Smooth muscle cell (in vitro differentiated cells): ENCODE measurements around the gene SNED1. TPM values are rescaled to one million over a fixed set of nuclear protein-coding genes. Genes with fewer than 3 reads are reported as not detected.

Source experiments
- DNase-seq: peaks from one replicate; lab custom pipeline; 2025; ENCODE audit not compliant: unreplicated experiment; lab: John Stamatoyannopoulos, UW
- H2AFZ ChIP-seq: fragments of 200-600 bp; sonication (generic); 2 replicates; pipeline ENCODE4 v1.6.0; 2016; ENCODE audit warnings: antibody characterized with exemption, low read depth, mild to moderate bottlenecking
- H3F3A ChIP-seq: fragments of 200-600 bp; sonication (generic); 2 replicates; pipeline ENCODE4 v1.6.0; 2017; ENCODE audit warnings: antibody characterized with exemption, low read depth
- H3K27ac ChIP-seq: fragments of 200-600 bp; sonication (generic); 2 replicates; pipeline ENCODE4 v1.5.1; 2016; ENCODE audit warnings: low read depth, mild to moderate bottlenecking
- H3K27me3 ChIP-seq: fragments of 200-600 bp; sonication (generic); 2 replicates; pipeline ENCODE4 v1.6.1; 2016; ENCODE audit warnings: low read depth, mild to moderate bottlenecking
- H3K36me3 ChIP-seq: fragments of 200-600 bp; sonication (generic); 2 replicates; pipeline ENCODE4 v1.5.1; 2016; ENCODE audit warnings: low read depth
- H3K4me1 ChIP-seq: fragments of 200-600 bp; sonication (generic); 2 replicates; pipeline ENCODE4 v1.5.1; 2016; ENCODE audit warnings: low read depth
- H3K4me2 ChIP-seq: fragments of 200-600 bp; sonication (generic); 2 replicates; pipeline ENCODE4 v1.6.0; 2016; ENCODE audit warnings: mild to moderate bottlenecking
- H3K4me3 ChIP-seq: fragments of 200-600 bp; sonication (generic); 2 replicates; pipeline ENCODE4 v1.5.1; 2016; ENCODE audit warnings: mild to moderate bottlenecking
- H3K79me2 ChIP-seq: fragments of 200-600 bp; sonication (generic); 2 replicates; pipeline ENCODE4 v1.6.0; 2016; ENCODE audit warnings: low read depth, mild to moderate bottlenecking
- H3K9ac ChIP-seq: fragments of 200-600 bp; sonication (generic); 2 replicates; pipeline ENCODE4 v1.6.0; 2016; ENCODE audit warnings: low read depth
- H3K9me3 ChIP-seq: fragments of 200-600 bp; sonication (generic); replicated peaks from 2 replicates; pipeline ENCODE4 v1.5.1; 2016; ENCODE audit warnings: low read depth
- H4K20me1 ChIP-seq: fragments of 200-600 bp; sonication (generic); 2 replicates; pipeline ENCODE4 v1.6.0; 2016; ENCODE audit warnings: low read depth
- CTCF ChIP-seq: fragments of 200-600 bp; sonication (generic); IDR thresholded peaks from 2 replicates; pipeline ENCODE4 v1.5.1; 2017; ENCODE audit warnings: borderline replicate concordance, mild to moderate bottlenecking, antibody characterized with exemption; ENCODE audit not compliant: insufficient read depth, poor library complexity, severe bottlenecking
- WGBS: methylation state at CpG from one replicate; pipeline ENCODE4 v1.1.7; 2016; ENCODE audit warnings: low lambda C conversion rate; 5-methylcytosine and 5-hydroxymethylcytosine counted together
- polyA plus RNA-seq: library from polyadenylated mRNA; unstranded; fragments of >200 nt; fragmentation: Nextera tagmentation; extraction: Ambion mirVana; gene quantifications from 2 replicates; pipeline ENCODE4 v1.2.1, GENCODE V29; 2016
- total RNA-seq: library from RNA; depleted of rRNA; stranded (reverse); fragments of >200 nt; gene quantifications from 2 replicates; pipeline ENCODE4 v1.2.3, GENCODE V29; 2014

SNED1 gene
- total and polyA plus RNA-seq, 2 experiments from 2014 or later, result 0.36 to 3.0 TPM

DNA sequence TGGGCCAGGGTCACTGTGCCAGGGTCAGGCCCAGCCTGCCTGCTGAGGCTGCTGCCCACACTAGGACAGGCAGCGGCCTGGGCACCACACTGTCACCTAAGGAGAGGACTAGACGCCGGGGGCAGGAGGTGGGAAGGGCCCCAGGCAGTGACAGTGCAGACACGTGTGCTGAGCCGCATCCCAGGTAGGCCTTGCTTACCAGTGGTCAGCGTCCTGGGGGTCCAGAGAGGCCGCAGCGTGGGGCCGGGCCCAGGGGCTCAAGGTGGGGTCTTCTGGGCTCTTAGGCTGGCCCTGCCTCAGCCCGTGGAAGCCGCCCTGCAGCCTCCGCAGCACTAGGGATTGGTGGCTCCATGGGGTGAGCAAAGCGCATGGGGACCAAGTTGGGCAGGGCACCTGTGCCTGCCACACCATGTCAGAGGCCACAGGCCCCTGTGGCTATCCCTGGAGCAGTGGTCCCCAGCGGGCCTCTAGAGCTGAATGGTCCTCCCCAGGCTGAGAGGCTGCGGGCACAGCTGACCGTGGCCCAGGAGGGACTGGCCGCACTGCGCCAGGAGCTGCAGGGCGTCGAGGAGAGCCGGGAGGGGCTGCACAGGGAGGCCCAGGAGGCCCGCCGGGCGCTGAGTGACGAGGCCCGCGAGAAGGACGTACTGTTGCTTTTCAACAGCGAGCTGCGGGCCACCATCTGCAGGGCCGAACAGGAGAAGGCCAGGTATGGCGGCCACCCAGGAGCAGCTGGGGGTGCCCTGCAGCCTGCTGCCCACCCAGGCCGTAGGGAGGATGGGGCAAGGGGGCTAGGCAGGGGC, 35.2 kb upstream of the SNED1 start:
- H3K79me2 ChIP-seq, result no peaks in the 10 kb centered on the region
- H4K20me1 ChIP-seq, result no peaks in the 10 kb centered on the region
- no peaks in the 10 kb centered on the region for H3K9me3 ChIP-seq
- H2AFZ ChIP-seq, result no peak overlapping the region
- H3F3A ChIP-seq, result no peaks in the 10 kb centered on the region
- H3K27me3 ChIP-seq, result no peaks in the 10 kb centered on the region
- no peaks in the 10 kb centered on the region for H3K36me3 ChIP-seq
- H3K27ac ChIP-seq, result no peak overlapping the region
- H3K4me2 ChIP-seq, result no peak overlapping the region
- no peak overlapping the region for H3K4me3 ChIP-seq
- no peak for DNase-seq
- H3K9ac ChIP-seq, result no peak overlapping the region
- 93% methylated on average over 33 of the region's 33 CpGs for WGBS
- TF ChIP-seq CTCF, result no peak
- H3K4me1 ChIP-seq, result peaks cover 7% of the 10 kb centered on the region

GRCh38 chr2:240963868-240964703, 34.3 kb upstream of the SNED1 start:
- peaks cover 7% of the 10 kb centered on the region for H3K4me1 ChIP-seq
- H3K4me3 ChIP-seq, result no peak overlapping the region
- no peaks in the 10 kb centered on the region for H3K27me3 ChIP-seq
- H3K27ac ChIP-seq, result no peak overlapping the region
- no peak overlapping the region for H3K9ac ChIP-seq
- H2AFZ ChIP-seq, result no peak overlapping the region
- no peak for TF ChIP-seq CTCF
- 93% methylated on average over 20 of the region's 20 CpGs for WGBS
- H3K79me2 ChIP-seq, result no peaks in the 10 kb centered on the region
- H4K20me1 ChIP-seq, result no peaks in the 10 kb centered on the region
- no peak for DNase-seq
- no peak overlapping the region for H3K4me2 ChIP-seq
- H3K9me3 ChIP-seq, result no peaks in the 10 kb centered on the region
- no peaks in the 10 kb centered on the region for H3F3A ChIP-seq
- H3K36me3 ChIP-seq, result no peaks in the 10 kb centered on the region

DNA sequence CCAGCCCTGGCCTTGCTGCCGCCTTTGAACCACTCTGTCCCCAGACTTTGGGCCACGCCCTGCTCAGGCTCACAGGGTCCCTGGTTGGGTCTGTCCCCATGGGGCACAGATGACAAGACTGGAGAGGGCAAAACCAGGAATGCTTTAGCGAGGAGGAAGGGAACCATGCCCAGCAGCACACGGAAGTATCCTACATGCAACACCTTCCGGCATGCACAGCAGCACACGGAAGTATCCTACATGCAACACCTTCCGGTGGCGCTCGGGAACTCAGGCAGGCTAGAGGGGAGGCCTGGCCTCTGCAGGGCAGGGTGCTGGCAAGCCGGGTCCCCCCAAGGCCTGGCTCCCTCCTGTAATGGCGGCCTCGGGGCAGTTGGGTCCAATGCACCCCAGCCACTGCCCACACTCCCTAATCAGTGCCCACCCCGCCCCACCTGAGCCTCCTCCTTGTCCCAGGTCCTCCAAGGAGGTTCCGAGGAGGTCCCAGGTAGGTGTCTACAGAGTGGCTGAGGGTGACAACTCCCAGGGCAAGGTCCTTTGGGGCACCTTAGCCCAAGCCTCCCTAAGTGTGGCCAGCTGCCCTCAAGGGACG, 33.6 kb upstream of the SNED1 start:
- Histone ChIP-seq H3K4me2 (no peak overlapping the region), H3K27ac (no peak overlapping the region), H3K27me3 (no peaks in the 10 kb centered on the region), H3K36me3 (no peaks in the 10 kb centered on the region), H3K4me3 (no peak overlapping the region), H3F3A (no peaks in the 10 kb centered on the region), H4K20me1 (no peaks in the 10 kb centered on the region), H3K79me2 (no peaks in the 10 kb centered on the region), H3K9ac (no peak overlapping the region), H3K4me1 (peaks cover 7% of the 10 kb centered on the region), H3K9me3 (no peaks in the 10 kb centered on the region), H2AFZ (no peak overlapping the region)
- WGBS, result 96% methylated on average over 13 of the region's 15 CpGs
- TF ChIP-seq CTCF, result no peak
- DNase-seq, result no peak
